ENCODE data around the gene S100A6. TPM values are rescaled to one million over a fixed set of nuclear protein-coding genes. Genes with fewer than 3 reads are reported as not detected.

Gene S100A6
- total RNA-seq, 4 donors from 2014 or later = 153 to 361 (median 224) TPM

- DNase-seq (no peak), ATAC-seq (no peak)
- TF ChIP-seq POLR2A (IDR thresholded peaks at IDR 0.05) (no peak), CTCF (IDR thresholded peaks at IDR 0.05 in 4 of 5, conservative IDR thresholded peaks at IDR 0.05 in 1 of 5) (no peak)
- peak overlapping the region in 1 of 4 donors; percentile 92 for H3K27ac ChIP-seq
- peaks cover 10 to 28% of the 10 kb centered on the region in 2 donors for H3K4me1 ChIP-seq
- H3K27me3 ChIP-seq = no peaks in the 10 kb centered on the region
- intact Hi-C loops (cut with DNase I; ENCODE audit: low total_unique reads) = loop anchor here (2.0 to 5.0 kb wide), 2 partner anchors 21 to 85 kb away; partner anchors contain the start of gene S100A14
- no peaks in the 10 kb centered on the region for H3K36me3 ChIP-seq
- in situ Hi-C loops (cut with MboI; ENCODE audit: low sequenced_read_pairs in 4 of 4) = loop anchor here in 1 of 4 donors (5.0 to 25.0 kb wide), 2 partner anchors 35 to 455 kb away; partner anchors contain the start of genes JTB, RAB13, RPS27 and S100A2
- H3K9me3 ChIP-seq = no peaks in the 10 kb centered on the region
- no peak overlapping the region for H3K4me3 ChIP-seq
Observed at GRCh38 chr1:153532181-153532580, 3.6 kb downstream of the S100A6 start.

- Histone ChIP-seq H3K4me3 (no peak overlapping the region), H3K27me3 (no peaks in the 10 kb centered on the region), H3K36me3 (no peaks in the 10 kb centered on the region), H3K4me1 (peaks cover 10 to 26% of the 10 kb centered on the region in 2 donors), H3K9me3 (no peaks in the 10 kb centered on the region), H3K27ac (no peak overlapping the region)
- no peak for DNase-seq
- intact Hi-C loops (cut with DNase I; ENCODE audit: low total_unique reads) (loop anchor here (2.0 to 5.0 kb wide), 2 partner anchors 21 to 86 kb away; partner anchors contain the start of gene S100A14), in situ Hi-C loops (cut with MboI; ENCODE audit: low sequenced_read_pairs in 4 of 4) (loop anchor here in 1 of 4 donors (5.0 to 25.0 kb wide), 2 partner anchors 36 to 456 kb away; partner anchors contain the start of genes JTB, RAB13, RPS27 and S100A2)
- TF ChIP-seq CTCF (IDR thresholded peaks at IDR 0.05 in 4 of 5, conservative IDR thresholded peaks at IDR 0.05 in 1 of 5) (no peak), POLR2A (IDR thresholded peaks at IDR 0.05) (no peak)
- ATAC-seq = no peak
Observed at GRCh38 chr1:153531638-153532037, 4.2 kb downstream of the S100A6 start.

DNA sequence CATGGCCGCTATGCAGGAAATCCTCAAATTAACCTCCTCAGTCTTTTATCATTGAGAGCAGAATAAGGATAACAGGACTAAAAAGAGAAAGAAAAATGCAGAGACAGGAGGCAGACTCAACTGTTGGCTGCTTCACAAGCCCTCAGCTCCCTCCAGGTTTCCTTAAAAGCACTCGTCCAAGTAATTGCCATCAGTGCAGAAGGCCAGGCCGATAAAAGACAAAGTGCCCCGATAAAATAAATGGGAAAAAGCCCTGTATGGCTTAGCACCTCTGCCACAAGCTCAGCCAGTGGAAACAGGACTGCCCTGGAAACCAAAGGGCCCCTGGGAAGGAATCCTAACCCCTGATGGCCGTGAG, 8.1 kb downstream of the S100A6 start:
- Histone ChIP-seq H3K4me1 (no peaks in the 10 kb centered on the region), H3K9me3 (no peaks in the 10 kb centered on the region), H3K36me3 (no peaks in the 10 kb centered on the region), H3K27me3 (no peaks in the 10 kb centered on the region), H3K4me3 (no peak overlapping the region), H3K27ac (no peak overlapping the region)
- intact Hi-C loops (cut with DNase I; ENCODE audit: low total_unique reads) = no loop called here
- in situ Hi-C loops (cut with MboI; ENCODE audit: low sequenced_read_pairs in 4 of 4) = loop anchor here in 1 of 4 donors (25.0 kb wide), 1 partner anchor 460 kb away; the partner anchor contains the start of genes JTB, RAB13 and RPS27
- no peak for DNase-seq
- no peak for ATAC-seq
- TF ChIP-seq CTCF (IDR thresholded peaks at IDR 0.05 in 4 of 5, conservative IDR thresholded peaks at IDR 0.05 in 1 of 5) (no peak), POLR2A (IDR thresholded peaks at IDR 0.05) (no peak)

DNA sequence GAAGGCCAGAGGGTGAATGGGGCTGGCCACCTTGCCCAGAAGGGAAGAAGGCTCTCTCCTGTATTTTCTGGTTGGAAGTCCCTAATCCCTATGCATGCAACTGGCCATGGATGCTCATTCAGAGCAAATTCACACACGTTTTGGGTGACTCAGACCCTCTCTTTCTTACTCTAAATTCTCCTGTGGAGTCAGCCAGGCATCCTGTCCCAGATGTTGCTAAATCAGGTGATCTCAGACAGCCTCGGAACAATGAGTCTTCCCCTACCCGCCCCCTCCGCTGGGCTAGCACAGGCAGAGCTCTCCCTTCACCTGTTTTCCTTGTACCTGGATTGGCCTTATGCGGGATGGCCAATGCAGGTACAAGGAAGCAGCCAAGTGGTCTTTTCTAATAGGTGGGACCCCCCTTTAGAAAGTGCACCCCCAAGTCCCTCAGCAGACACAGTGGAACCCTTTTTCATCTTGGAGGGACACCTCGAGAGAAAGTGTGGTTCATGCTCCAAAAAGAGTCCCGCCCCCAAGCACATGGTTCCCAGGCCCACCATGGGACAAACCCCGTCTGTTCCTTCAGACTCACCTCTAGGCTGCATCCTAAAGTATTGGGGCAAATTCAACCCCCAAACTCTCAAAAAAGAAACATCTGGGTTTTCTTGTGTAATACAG, 8.6 kb downstream of the S100A6 start:
- Histone ChIP-seq H3K4me1 (no peaks in the 10 kb centered on the region), H3K9me3 (no peaks in the 10 kb centered on the region), H3K27ac (no peak overlapping the region), H3K36me3 (no peaks in the 10 kb centered on the region), H3K4me3 (no peak overlapping the region), H3K27me3 (no peaks in the 10 kb centered on the region)
- DNase-seq (no peak), ATAC-seq (no peak)
- no peak for TF ChIP-seq CTCF (IDR thresholded peaks at IDR 0.05 in 4 of 5, conservative IDR thresholded peaks at IDR 0.05 in 1 of 5)
- intact Hi-C loops (cut with DNase I; ENCODE audit: low total_unique reads) = no loop called here
- in situ Hi-C loops (cut with MboI; ENCODE audit: low sequenced_read_pairs in 4 of 4) = loop anchor here in 1 of 4 donors (25.0 kb wide), 1 partner anchor 460 kb away; the partner anchor contains the start of genes JTB, RAB13 and RPS27

All from gastrocnemius medialis (tissue), 4 donors.